SK-N-SH (cell line): ENCODE data around the gene NFASC.

ENCODE experiments used
- EP300 ChIP-seq, 2 experiments: IDR thresholded peaks; 2 replicates each; pipeline versions ENCODE4 v1.4.0 to v1.6.1; 2012; ENCODE audit warnings: borderline replicate concordance in 1 of 2, low read depth in 1 of 2, low read length in 1 of 2
- EZH2phosphoT487 ChIP-seq: fragments of 200-600 bp; sonication (generic); IDR thresholded peaks from 2 replicates; pipeline ENCODE4 v1.6.1; 2017; ENCODE audit warnings: low read depth, mixed run types, mild to moderate bottlenecking, antibody characterized with exemption, moderate library complexity, borderline replicate concordance
- FOSL2 ChIP-seq: IDR thresholded peaks from 2 replicates; pipeline ENCODE4 v1.4.0; 2012; ENCODE audit warnings: low read depth, mild to moderate bottlenecking, moderate library complexity, borderline replicate concordance
- MAX ChIP-seq: IDR thresholded peaks from 2 replicates; pipeline ENCODE4 v1.4.0; 2012; ENCODE audit warnings: low read depth
- MEF2A ChIP-seq: IDR thresholded peaks from 2 replicates; pipeline ENCODE4 v1.4.0; 2012; ENCODE audit warnings: low read depth, borderline replicate concordance
- RCOR1 ChIP-seq: fragments of 150-350 bp; IDR thresholded peaks from 2 replicates; pipeline ENCODE4 v1.6.1; 2017; ENCODE audit warnings: antibody characterized with exemption, low read length
- RFX5 ChIP-seq: IDR thresholded peaks from 2 replicates; pipeline ENCODE4 v1.6.1; 2012; ENCODE audit warnings: mild to moderate bottlenecking, improper control_type of control experiment, low read length
- TAF1 ChIP-seq: IDR thresholded peaks from 2 replicates; pipeline ENCODE4 v1.6.1; 2012; ENCODE audit warnings: low read depth, mild to moderate bottlenecking, low read length, moderate library complexity, borderline replicate concordance
- TEAD4 ChIP-seq: IDR thresholded peaks from 2 replicates; pipeline ENCODE4 v1.4.0; 2012; ENCODE audit warnings: mild to moderate bottlenecking, borderline replicate concordance; ENCODE audit not compliant: insufficient read depth
- USF2 ChIP-seq: fragments of 150-350 bp; IDR thresholded peaks from 2 replicates; pipeline ENCODE4 v1.6.1; 2017; ENCODE audit warnings: antibody characterized with exemption, low read length, low read depth, borderline replicate concordance
- YY1 ChIP-seq: IDR thresholded peaks from 2 replicates; pipeline ENCODE4 v1.4.0; 2012; ENCODE audit warnings: low read depth, mild to moderate bottlenecking
- TF ChIP-seq, protein P1 (sequence below): fragments of 200-600 bp; sonication (generic); IDR thresholded peaks from 2 replicates; pipeline ENCODE4 v1.6.1; 2017; ENCODE audit warnings: antibody characterized with exemption, mild to moderate bottlenecking, moderate library complexity
- TF ChIP-seq, protein P2 (sequence below): IDR thresholded peaks from 2 replicates; pipeline ENCODE4; 2012

- no peak for TF ChIP-seq EP300 (IDR thresholded peaks at IDR 0.05; ENCODE audit: borderline replicate concordance in 1 of 2, low read depth in 1 of 2, low read length in 1 of 2)
- TF ChIP-seq TAF1, result no peak
- TF ChIP-seq, protein P1, sequence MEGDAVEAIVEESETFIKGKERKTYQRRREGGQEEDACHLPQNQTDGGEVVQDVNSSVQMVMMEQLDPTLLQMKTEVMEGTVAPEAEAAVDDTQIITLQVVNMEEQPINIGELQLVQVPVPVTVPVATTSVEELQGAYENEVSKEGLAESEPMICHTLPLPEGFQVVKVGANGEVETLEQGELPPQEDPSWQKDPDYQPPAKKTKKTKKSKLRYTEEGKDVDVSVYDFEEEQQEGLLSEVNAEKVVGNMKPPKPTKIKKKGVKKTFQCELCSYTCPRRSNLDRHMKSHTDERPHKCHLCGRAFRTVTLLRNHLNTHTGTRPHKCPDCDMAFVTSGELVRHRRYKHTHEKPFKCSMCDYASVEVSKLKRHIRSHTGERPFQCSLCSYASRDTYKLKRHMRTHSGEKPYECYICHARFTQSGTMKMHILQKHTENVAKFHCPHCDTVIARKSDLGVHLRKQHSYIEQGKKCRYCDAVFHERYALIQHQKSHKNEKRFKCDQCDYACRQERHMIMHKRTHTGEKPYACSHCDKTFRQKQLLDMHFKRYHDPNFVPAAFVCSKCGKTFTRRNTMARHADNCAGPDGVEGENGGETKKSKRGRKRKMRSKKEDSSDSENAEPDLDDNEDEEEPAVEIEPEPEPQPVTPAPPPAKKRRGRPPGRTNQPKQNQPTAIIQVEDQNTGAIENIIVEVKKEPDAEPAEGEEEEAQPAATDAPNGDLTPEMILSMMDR, result no peak
- TF ChIP-seq, protein P2, sequence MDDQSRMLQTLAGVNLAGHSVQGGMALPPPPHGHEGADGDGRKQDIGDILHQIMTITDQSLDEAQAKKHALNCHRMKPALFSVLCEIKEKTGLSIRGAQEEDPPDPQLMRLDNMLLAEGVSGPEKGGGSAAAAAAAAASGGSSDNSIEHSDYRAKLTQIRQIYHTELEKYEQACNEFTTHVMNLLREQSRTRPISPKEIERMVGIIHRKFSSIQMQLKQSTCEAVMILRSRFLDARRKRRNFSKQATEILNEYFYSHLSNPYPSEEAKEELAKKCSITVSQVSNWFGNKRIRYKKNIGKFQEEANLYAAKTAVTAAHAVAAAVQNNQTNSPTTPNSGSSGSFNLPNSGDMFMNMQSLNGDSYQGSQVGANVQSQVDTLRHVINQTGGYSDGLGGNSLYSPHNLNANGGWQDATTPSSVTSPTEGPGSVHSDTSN, result no peak
- TF ChIP-seq FOSL2, result no peak
- no peak for TF ChIP-seq TEAD4
- no peak for TF ChIP-seq MEF2A
- no peak for TF ChIP-seq RCOR1
- TF ChIP-seq YY1, result no peak
- no peak for TF ChIP-seq MAX
- TF ChIP-seq EZH2phosphoT487, result no peak
- no peak for TF ChIP-seq RFX5
- TF ChIP-seq USF2, result no peak
Measured at GRCh38 chr1:204883405-204883804, 12.7 kb downstream of the NFASC start.
